Inflammatory macrophage treated with lipopolysaccharide for 4 hours (primary cell): ENCODE data around the gene ZSWIM2.
"Not testable (repeated sequence)": the region's sequence is repeated elsewhere in the genome, so short reads cannot be mapped to it uniquely, and the experiment has no call there.

Experiments
- DNase-seq: peaks from one replicate; pipeline ENCODE4 v3.0.0-alpha.2; 2020

ZSWIM2 gene, protein sequence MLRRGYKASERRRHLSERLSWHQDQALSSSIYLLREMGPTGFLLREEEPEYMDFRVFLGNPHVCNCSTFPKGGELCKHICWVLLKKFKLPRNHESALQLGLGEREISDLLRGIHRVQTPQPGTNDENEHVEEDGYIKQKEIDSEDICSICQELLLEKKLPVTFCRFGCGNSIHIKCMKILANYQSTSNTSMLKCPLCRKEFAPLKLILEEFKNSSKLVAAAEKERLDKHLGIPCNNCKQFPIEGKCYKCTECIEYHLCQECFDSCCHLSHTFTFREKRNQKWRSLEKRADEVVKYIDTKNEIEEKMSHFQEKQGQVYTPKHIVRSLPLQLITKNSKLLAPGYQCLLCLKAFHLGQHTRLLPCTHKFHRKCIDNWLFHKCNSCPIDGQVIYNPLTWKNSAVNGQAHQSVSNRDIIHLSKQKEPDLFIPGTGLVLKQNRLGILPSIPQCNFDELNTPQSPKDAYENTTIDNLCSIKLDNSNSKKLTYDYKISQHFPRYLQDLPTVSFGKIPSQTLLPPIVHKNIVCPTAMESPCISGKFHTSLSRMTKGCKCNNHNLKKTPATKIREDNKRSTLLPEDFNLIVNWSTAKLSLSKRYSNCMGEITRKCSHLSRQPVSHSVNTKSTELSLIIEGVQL

DNA sequence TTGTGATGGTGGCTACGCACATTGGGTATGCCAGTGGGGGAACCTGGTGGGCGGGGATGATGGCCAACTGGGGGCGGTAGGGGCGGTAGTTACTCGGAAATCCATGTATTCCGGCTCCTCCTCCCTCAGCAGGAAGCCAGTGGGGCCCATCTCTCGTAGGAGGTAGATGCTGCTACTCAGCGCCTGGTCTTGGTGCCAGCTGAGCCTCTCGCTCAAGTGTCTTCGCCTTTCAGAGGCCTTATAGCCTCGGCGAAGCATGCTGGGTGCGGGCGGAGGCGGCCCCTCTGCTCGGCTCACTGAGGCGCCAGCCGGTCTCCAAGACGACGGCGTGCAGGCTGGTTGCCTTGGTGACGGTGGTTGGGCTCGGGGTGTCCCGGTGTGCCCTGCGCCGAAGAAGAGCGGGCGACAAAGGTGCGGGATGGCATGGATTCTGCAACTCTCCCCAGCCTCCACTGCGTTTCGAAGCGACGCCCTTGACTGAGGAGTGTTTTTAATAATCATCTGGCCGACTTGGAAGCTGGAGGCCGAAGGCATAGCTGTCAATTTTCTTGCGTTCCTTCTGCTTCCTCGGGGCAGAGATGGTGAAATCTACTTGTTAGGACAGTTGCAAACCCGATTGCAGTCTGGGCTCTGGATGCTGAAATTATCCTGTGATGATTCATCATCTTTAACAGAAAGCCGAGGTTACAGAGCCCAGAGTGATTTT, at the start of gene ZSWIM2:
ZSWIM2 (minus strand) TSS at position 298 of the 706 bp plus-strand sequence; CDS start at position 258, 40 bp downstream.
- peak; percentile 87 for DNase-seq

- DNase-seq: not testable (repeated sequence)
These were observed 47.2 kb upstream of the ZSWIM2 start for GRCh38 chr2:186896220-186896619.

GRCh38 chr2:186895451-186895850, 46.5 kb upstream of the ZSWIM2 start:
- DNase-seq: no peak

- DNase-seq: no peak
These were observed 45.5 kb upstream of the ZSWIM2 start for GRCh38 chr2:186894478-186894877.

DNA sequence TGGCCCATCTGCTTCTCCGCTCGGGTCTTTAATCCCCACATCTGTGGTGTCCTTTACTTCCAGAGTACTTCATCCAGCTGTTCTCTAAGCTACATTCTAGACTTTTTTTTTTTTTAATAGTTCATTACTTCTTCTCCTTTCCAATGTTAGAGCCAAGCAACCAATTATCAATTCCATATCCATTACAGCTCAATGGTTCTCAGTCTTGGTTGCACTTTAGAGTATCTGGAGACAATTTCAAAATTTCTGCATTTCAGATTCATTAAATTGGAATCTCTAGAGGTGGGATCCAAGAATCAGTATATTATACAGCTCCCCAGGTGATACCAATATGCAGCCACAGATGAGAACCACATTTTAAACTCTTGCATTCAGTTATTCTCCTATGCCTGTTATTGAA, 43.9 kb upstream of the ZSWIM2 start:
- no peak for DNase-seq

DNA sequence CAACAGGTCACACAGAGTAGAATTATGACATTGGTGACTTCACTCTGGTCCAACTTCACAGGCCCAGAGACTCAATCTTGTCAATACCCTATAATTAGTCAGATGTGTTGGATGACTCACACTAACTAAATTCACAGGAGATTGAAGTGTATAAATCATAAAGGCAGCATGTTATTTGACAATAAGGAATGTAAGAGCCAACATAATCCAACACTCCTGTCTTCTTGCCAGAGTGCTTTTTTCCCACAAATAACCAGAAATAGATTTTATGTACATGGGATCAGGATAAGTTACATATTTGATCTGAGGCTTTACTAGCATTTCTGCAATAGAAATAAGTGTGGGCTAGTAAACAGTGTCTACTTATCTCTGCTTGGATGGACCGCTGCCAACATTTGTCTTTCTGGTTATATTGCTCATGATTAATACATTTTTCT, 42.2 kb upstream of the ZSWIM2 start:
- DNase-seq: no peak

DNA sequence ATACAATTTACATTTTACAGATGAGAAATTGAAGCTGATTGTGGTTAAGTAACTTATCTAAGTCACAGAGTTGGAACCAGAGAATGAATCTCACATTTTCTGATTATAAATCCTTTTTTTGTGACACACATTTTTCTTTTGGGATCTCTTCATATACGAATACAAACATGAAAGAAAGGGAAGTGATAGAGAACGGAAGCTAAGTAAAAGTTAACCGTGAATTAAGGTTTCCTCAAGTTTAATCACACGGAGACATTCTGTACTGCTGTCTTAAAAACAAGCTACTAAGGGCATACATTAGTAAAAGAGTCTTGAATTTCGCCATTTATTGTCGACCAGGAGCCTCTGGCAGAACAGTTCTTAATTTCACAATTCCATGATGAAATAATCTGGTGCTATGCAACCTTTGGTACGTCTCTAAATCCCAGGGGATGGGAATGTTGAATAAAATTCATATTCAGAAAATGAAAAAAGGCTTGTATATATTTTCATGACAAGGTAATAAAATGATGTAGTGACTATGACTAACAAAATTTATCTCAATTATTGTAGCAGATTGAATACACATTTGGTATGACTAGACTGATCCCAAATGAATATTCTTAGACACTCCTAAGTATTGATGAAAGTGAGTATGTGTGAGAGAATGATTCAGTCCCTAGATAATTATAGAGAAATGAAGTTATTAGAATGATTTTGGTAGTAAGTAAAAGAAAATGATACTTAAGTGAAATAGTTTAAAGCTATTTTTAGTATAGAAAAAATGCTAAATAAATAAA, 40.3 kb upstream of the ZSWIM2 start:
- no peak for DNase-seq

- DNase-seq: no peak
These were observed 38.4 kb upstream of the ZSWIM2 start for GRCh38 chr2:186887107-186888090.

GRCh38 chr2:186884587-186884986, 35.6 kb upstream of the ZSWIM2 start:
- no peak for DNase-seq

DNA sequence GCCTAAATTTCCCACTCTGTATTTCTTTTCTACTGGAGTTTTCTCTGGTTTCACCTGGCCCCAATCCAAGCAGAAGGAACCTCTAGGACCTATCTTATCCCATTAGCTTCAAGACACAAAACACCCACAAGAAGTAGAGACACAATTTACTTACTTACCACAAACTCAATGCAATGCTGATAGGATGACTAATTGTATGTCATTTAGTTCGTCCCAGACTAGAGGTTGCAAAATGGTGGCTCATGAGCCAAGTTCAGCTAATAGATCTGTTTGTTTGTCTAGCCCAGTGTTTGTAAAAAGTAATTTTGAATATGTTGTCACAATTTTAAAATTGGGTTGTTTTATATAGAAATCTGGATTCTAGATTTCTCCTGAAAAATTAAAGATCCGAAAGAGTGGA, 34.7 kb upstream of the ZSWIM2 start:
- no peak for DNase-seq

DNA sequence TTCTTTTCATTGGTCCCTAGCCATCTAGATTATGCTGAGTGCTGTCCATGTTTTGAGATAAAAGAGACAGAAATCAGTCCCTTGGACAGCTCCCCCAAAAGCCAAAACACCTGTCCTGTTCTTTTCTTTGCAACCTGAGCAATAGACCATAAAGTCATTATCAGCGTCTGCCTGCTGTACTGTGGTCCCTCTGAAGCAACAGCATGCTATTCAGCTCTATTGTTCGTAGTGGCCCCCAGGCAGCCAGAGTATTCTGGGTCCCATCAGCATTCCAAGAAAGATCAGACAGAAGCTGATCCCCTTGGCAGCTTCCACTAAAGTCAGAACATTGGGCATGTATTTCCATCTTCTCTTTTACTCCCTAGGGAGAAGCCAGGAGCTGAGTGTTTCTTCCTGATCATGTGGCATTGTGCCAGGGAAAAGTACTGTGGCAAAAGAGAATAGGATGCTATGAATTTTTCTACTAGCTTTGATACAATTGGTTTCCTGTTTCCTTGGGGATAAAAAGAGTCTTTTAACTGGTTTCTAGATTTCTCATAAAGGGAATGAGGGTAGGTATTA, 33.6 kb upstream of the ZSWIM2 start:
- DNase-seq: no peak

- no peak for DNase-seq
These were observed 32.7 kb upstream of the ZSWIM2 start for GRCh38 chr2:186881660-186882059.

GRCh38 chr2:186879312-186879711, 30.3 kb upstream of the ZSWIM2 start:
- no peak for DNase-seq

- no peak for DNase-seq
These were observed 25.7 kb upstream of the ZSWIM2 start for GRCh38 chr2:186874713-186875112.

DNA sequence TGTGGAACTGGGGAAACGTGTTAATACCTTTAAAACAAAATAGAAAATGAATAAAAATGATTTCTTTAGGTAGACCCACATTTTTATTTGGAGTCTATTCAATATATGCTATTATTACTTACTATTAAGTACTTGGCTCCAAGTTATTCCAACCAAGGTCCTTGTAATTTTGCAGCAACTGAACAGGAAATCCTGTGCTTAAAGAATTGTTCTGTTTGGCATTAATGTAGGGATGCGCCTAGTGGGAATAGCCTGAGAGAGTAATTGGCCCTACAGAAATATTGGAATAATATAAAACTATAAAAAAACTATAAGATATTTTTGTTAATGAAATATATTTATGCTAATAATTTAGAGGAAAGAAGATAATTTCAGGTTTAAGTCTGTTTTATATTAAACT, 22.9 kb upstream of the ZSWIM2 start:
- no peak for DNase-seq

DNA sequence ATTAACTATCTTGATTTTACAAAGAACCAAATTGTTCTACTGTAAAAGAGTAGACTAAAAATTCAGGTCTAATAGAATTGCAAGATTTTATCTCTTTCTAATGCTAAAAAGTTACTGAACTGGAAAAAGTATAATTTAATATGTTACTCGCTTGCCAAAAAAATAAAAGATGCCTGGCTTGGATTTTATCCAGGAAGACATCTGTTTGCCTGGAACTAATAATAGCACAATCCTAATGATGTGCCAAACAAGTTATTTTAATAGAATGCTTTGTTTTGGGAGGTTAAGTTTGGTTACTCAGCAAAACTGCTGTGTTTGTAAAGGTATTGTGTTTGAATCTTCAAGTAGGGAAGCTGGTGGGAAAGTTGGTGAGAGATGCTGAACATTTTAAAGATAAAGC, 19.4 kb upstream of the ZSWIM2 start:
- DNase-seq: no peak

DNA sequence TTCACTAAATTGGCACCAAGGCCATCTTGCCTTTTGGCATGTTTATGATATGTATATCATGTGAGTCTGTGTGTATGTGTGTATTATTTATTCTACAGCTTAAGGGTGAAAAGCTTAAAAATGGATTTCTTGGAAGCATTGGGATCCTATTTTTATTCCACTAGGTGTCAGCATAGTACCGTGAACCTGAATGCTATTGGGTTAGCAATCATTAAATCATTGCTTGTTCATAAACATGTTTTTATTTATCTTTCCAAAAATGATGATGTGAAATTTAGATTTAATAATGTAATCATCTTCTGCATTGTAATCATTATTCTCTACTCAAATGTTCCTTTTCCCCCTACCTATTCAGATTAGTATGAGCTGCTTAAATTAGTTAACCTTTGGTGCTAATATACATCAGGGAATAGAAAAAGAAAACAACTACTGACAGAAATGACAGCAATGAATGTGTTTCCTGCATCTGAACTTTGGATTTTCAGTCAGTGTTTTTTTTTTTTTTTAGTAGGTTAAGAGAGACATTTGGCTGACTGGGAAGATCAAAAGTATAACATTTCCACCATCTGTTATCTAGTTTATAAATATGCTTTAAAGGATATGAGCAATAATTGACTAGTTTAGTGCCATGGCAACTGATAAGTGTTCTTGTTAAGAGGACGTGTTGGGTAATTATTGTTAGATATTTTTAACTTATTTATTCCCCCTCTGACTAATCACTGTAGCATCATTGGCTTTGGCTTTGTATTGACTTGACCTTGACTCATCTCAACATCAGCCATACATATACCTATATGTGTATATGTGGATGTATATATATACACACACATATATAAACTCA, 14.1 kb upstream of the ZSWIM2 start:
- DNase-seq: peak; percentile 40

DNA sequence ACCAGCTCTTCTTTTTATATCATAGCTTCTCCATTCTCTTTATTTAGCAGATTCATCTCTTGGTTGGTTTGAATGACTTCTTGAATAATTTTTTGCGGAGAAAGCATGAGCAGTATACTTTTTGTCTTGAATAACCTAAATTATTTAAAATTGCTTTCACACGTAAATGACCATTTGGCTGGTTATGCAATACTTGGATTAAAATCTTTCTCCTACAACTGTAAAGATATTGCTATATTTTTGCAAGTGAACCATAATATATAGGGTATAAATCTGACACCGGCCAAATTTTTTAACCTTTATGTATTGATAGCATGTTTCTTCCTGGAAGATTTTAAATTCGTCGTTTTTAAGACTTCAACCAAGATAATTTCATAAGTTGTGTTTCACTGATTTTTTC, 6.2 kb upstream of the ZSWIM2 start:
- no peak for DNase-seq

DNA sequence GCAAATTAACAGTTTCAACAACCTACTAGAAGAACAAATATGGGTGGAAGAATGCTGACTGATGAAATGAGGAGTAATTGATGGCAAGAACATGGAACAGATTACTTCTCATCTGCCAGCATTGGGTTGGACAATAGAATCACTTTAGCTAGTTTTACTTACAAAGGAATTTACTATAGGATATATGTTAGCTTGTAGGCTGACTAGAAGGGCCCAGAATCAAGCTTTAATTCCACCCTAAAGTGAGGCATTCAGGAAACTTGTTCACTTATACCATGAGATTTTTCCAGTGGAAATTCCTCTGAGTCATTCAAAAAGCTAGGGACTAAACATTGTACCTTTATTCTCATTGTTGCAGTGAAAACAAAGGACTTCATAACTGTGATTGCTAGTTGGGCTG, 5.0 kb upstream of the ZSWIM2 start:
- no peak for DNase-seq

- no peak for DNase-seq
These were observed 3.5 kb upstream of the ZSWIM2 start for GRCh38 chr2:186852508-186852907.
